SH-SY5Y (cell line): ENCODE data around the gene HS6ST2.

Source experiments
- GATA2 ChIP-seq: IDR thresholded peaks from 2 replicates; pipeline ENCODE4 v1.6.1; 2011; ENCODE audit warnings: mild to moderate bottlenecking, low read depth, low read length
- GATA3 ChIP-seq: IDR thresholded peaks from 2 replicates; pipeline ENCODE4 v1.6.1; 2011; ENCODE audit warnings: low read depth, mild to moderate bottlenecking, low read length, moderate library complexity

GRCh38 chrX:132820675-132821074, 137.8 kb downstream of the HS6ST2 start:
- TF ChIP-seq GATA2, result no peak
- no peak for TF ChIP-seq GATA3
